Measurements from ENCODE around the gene XRCC3.

DNA sequence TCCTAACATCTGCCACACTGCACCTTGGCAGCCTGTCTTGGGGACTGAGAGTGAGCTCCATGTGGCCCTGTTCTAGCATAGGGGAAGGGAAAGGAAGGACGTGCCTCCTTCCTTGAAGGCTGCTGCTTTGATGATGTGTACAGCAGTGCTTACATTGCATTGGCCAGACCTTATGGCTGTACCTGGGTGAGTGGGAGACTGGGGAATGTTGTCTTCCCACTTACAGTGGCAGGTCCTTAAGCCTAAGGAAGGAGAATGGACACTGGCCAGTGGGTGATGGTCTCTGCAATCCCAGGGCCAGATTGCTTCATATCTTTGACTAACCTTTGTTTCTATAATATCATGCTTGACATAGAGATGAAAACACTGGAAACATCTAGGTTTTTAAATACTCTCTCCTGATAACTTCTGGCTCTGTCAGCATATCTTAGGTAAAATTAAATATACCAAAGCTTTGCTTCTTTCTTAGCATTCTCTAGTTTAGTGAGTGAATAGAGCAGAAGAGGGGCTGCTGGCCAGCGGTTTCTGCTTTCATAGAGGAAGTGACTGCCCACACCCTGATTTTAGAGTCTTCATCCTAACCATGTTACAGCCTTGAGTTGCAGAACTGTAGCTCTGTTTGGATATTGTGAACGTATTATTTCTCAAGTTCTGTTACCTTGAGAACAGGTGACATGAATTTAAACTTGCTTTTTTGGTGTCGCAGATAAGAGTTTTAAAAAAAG, 59.1 kb downstream of the XRCC3 start:
- TF ChIP-seq, protein P1, sequence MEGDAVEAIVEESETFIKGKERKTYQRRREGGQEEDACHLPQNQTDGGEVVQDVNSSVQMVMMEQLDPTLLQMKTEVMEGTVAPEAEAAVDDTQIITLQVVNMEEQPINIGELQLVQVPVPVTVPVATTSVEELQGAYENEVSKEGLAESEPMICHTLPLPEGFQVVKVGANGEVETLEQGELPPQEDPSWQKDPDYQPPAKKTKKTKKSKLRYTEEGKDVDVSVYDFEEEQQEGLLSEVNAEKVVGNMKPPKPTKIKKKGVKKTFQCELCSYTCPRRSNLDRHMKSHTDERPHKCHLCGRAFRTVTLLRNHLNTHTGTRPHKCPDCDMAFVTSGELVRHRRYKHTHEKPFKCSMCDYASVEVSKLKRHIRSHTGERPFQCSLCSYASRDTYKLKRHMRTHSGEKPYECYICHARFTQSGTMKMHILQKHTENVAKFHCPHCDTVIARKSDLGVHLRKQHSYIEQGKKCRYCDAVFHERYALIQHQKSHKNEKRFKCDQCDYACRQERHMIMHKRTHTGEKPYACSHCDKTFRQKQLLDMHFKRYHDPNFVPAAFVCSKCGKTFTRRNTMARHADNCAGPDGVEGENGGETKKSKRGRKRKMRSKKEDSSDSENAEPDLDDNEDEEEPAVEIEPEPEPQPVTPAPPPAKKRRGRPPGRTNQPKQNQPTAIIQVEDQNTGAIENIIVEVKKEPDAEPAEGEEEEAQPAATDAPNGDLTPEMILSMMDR (IDR thresholded peaks at IDR 0.05), result no peak
- no peak for TF ChIP-seq POLR2A (IDR thresholded peaks at IDR 0.05)
